OCI-LY7 (cell line): ENCODE measurements around the gene MACROD2. TPM values are rescaled to one million over a fixed set of nuclear protein-coding genes. Genes with fewer than 3 reads are reported as not detected.

ENCODE experiments used
- BruUV-seq: library from RNA; stranded (reverse); fragments of 400-500 nt; replicated peaks from 2 replicates; lab custom pipeline; 2021; lab: Mats Ljungman, UMichigan
- CTCF ChIA-PET: fragments of 300-600 bp; sonication (Branson Sonifier 250); formaldehyde crosslinking; loops from one replicate; lab custom pipeline; 2022; ENCODE audit warnings: antibody characterized with exemption; ENCODE audit not compliant: unreplicated experiment; lab: Charles Lee
- POLR2A ChIA-PET: fragments of 300-600 bp; sonication (Branson Sonifier 250); formaldehyde crosslinking; loops from one replicate; lab custom pipeline; 2022; ENCODE audit warnings: antibody characterized with exemption; lab: Charles Lee
- DNase-seq: peaks from one replicate; pipeline ENCODE4 v3.0.0-alpha.2; 2015; ENCODE audit warnings: low spot score
- H2AFZ ChIP-seq: fragments of 200-600 bp; sonication (generic), shearing (Covaris generic); 2 replicates; pipeline ENCODE4 v1.6.1; 2014; ENCODE audit warnings: mild to moderate bottlenecking, antibody characterized with exemption, low read length, moderate library complexity
- H3K27ac ChIP-seq: fragments of 200-600 bp; sonication (generic); 2 replicates; pipeline ENCODE4 v1.5.1; 2014; ENCODE audit warnings: mixed run types, low read depth, mild to moderate bottlenecking, moderate library complexity, low read length, inconsistent platforms; ENCODE audit not compliant: poor library complexity, severe bottlenecking
- H3K36me3 ChIP-seq: fragments of 200-600 bp; sonication (generic); 2 replicates; pipeline ENCODE4 v1.6.1; 2014; ENCODE audit warnings: mild to moderate bottlenecking, antibody characterized with exemption, low read length, moderate library complexity, mixed read lengths; ENCODE audit not compliant: insufficient read depth
- H3K4me1 ChIP-seq: fragments of 200-600 bp; sonication (generic); 2 replicates; pipeline ENCODE4 v1.5.1; 2014; ENCODE audit warnings: mild to moderate bottlenecking, low read length; ENCODE audit not compliant: insufficient read depth, poor library complexity, severe bottlenecking
- H3K4me2 ChIP-seq: fragments of 200-600 bp; sonication (generic); 2 replicates; pipeline ENCODE4 v1.6.1; 2014; ENCODE audit warnings: mild to moderate bottlenecking, low read length
- H3K4me3 ChIP-seq: fragments of 200-600 bp; sonication (generic); 2 replicates; pipeline ENCODE4 v1.5.1; 2014; ENCODE audit warnings: mild to moderate bottlenecking, low read depth, low read length; ENCODE audit not compliant: poor library complexity, severe bottlenecking
- H3K79me2 ChIP-seq: fragments of 200-600 bp; sonication (generic); 2 replicates; pipeline ENCODE4 v1.6.1; 2016; ENCODE audit warnings: low read depth, mild to moderate bottlenecking, low read length, moderate library complexity, mixed read lengths; ENCODE audit not compliant: insufficient read depth
- H3K9me2 ChIP-seq: fragments of 200-600 bp; sonication (generic); 2 replicates; pipeline ENCODE4 v1.6.1; 2016; ENCODE audit warnings: mild to moderate bottlenecking, low read length, mixed read lengths; ENCODE audit not compliant: insufficient read depth
- H3K9me3 ChIP-seq: fragments of 200-600 bp; sonication (generic); 2 replicates; pipeline ENCODE4 v1.6.1; 2014; ENCODE audit warnings: mild to moderate bottlenecking, mixed run types, low read length, mixed read lengths
- H4K20me1 ChIP-seq: fragments of 200-600 bp; sonication (generic); 2 replicates; pipeline ENCODE4 v1.6.1; 2014; ENCODE audit warnings: mild to moderate bottlenecking, antibody characterized with exemption, low read length, moderate library complexity, mixed read lengths; ENCODE audit not compliant: insufficient read depth
- EZH2phosphoT487 ChIP-seq: fragments of 200-600 bp; sonication (generic); IDR thresholded peaks from 2 replicates; pipeline ENCODE4 v1.6.1; 2018; ENCODE audit warnings: low read depth, borderline replicate concordance, mild to moderate bottlenecking, mixed run types, antibody characterized with exemption, low read length, moderate library complexity, mixed read lengths
- intact Hi-C: fragments of 100-400 bp; cut with micrococcal nuclease; formaldehyde crosslinking; loops from one replicate; pipeline ENCODE4 v1.10.0; 2022; ENCODE audit not compliant: unreplicated experiment
- total RNA-seq, 2 experiments: library from RNA; depleted of rRNA in 1 of 2; stranded (reverse); fragments of >200 nt in 1 of 2; shearing (Covaris generic) in 1 of 2; gene quantifications; 2 replicates each; pipeline ENCODE4 v1.2.3, GENCODE V29; 2014 to 2022
- TF ChIP-seq, protein P1 (sequence below): fragments of 200-600 bp; sonication (generic); conservative IDR thresholded peaks from 2 replicates; pipeline ENCODE4 v1.5.1; 2014; ENCODE audit warnings: mild to moderate bottlenecking, antibody characterized with exemption, low read length, moderate library complexity, mixed read lengths

MACROD2 gene
- total RNA-seq, 2 experiments from 2014 or later: 0.09 to 4.5 TPM

DNA sequence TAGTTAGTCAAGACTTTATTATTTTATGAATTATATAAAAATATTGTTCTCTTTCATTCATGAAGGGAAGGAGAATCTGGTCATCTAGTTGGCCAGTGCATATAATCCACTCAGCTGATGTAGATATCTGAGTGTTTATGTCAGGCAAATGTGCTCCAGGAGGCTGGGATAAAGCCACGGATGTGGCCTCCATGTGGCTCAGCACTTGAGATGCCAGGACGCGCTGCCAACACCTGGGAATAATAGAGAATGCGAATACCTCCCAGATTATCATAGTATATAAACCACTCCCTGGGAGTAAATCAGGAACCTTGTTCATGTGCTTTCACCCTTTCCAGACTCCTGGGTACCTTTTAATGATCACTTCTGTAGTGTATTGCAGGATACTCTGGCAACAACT lies 1571.9 kb downstream of the MACROD2 start:
- TF ChIP-seq, protein P1, sequence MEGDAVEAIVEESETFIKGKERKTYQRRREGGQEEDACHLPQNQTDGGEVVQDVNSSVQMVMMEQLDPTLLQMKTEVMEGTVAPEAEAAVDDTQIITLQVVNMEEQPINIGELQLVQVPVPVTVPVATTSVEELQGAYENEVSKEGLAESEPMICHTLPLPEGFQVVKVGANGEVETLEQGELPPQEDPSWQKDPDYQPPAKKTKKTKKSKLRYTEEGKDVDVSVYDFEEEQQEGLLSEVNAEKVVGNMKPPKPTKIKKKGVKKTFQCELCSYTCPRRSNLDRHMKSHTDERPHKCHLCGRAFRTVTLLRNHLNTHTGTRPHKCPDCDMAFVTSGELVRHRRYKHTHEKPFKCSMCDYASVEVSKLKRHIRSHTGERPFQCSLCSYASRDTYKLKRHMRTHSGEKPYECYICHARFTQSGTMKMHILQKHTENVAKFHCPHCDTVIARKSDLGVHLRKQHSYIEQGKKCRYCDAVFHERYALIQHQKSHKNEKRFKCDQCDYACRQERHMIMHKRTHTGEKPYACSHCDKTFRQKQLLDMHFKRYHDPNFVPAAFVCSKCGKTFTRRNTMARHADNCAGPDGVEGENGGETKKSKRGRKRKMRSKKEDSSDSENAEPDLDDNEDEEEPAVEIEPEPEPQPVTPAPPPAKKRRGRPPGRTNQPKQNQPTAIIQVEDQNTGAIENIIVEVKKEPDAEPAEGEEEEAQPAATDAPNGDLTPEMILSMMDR: no peak
- TF ChIP-seq EZH2phosphoT487: no peak
- no peak overlapping the region for H3K4me3 ChIP-seq
- no peak overlapping the region for H3K27ac ChIP-seq
- BruUV-seq: no TSS peak
- H2AFZ ChIP-seq: no peak overlapping the region
- no peaks in the 10 kb centered on the region for H3K9me2 ChIP-seq
- ChIA-PET CTCF (no interaction called here), POLR2A (no interaction called here)
- no peak overlapping the region for H3K4me2 ChIP-seq
- no peaks in the 10 kb centered on the region for H4K20me1 ChIP-seq
- no peaks in the 10 kb centered on the region for H3K4me1 ChIP-seq
- no peak for DNase-seq
- H3K9me3 ChIP-seq: no peaks in the 10 kb centered on the region
- H3K36me3 ChIP-seq: no peaks in the 10 kb centered on the region
- intact Hi-C loops: no loop called here
- no peaks in the 10 kb centered on the region for H3K79me2 ChIP-seq

DNA sequence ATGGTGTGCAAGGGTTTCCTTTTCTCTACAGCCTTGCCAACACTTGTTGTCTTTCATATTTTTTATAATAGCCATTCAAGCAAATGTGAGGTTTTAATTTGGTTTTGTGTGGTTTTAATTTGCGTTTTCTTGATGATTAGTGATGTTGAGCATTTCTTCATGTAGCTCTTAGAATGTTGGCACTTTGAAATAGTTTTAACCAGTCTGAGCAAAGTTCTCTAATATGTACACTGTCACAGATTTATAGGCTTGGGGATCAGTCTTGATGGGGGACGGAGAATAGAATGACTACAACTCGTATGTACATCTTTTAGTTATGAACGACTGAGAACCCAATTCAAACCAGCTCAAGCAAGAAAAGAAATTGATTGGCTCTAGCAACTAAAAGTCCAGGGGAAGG lies 1574.8 kb downstream of the MACROD2 start:
- intact Hi-C loops: no loop called here
- no TSS peak for BruUV-seq
- Histone ChIP-seq H3K4me3 (no peak overlapping the region), H3K27ac (no peak overlapping the region), H3K36me3 (no peaks in the 10 kb centered on the region), H4K20me1 (no peaks in the 10 kb centered on the region), H3K79me2 (no peaks in the 10 kb centered on the region), H3K4me1 (no peaks in the 10 kb centered on the region), H3K9me3 (no peaks in the 10 kb centered on the region), H3K9me2 (no peaks in the 10 kb centered on the region), H3K4me2 (no peak overlapping the region), H2AFZ (no peak overlapping the region)
- POLR2A ChIA-PET: no interaction called here
- TF ChIP-seq EZH2phosphoT487: no peak
- TF ChIP-seq, protein P1: no peak
- no peak for DNase-seq
- CTCF ChIA-PET: no interaction called here

DNA sequence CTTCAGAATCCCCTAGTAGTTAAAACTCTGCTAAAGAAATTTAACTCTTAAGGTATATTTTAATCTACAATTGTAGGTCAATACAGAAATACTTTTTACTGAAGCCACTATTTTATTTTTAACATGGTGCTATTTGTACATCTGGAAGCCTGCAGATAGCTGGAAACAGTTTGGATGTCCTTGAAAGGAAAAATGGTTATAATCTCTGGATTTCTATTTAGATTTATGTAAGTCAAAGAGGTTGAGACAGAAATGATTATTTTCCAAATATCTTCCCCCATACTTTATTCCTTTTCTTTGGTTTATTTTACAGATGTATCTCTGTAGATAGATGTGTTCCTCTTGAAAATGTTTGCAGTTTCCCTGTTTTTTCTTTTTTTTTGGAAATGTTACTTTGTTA lies 1575.7 kb downstream of the MACROD2 start:
- CTCF ChIA-PET: no interaction called here

More for the DNA sequence above, 1575.7 kb downstream of the MACROD2 start:
- BruUV-seq: no TSS peak
- H3K9me3 ChIP-seq: no peaks in the 10 kb centered on the region
- no peak overlapping the region for H3K4me3 ChIP-seq
- no peaks in the 10 kb centered on the region for H3K9me2 ChIP-seq
- POLR2A ChIA-PET: no interaction called here
- no peak overlapping the region for H2AFZ ChIP-seq
- H3K27ac ChIP-seq: no peak overlapping the region
- H3K4me1 ChIP-seq: no peaks in the 10 kb centered on the region
- H3K36me3 ChIP-seq: no peaks in the 10 kb centered on the region
- no peak overlapping the region for H3K4me2 ChIP-seq
- intact Hi-C loops: no loop called here
- no peaks in the 10 kb centered on the region for H4K20me1 ChIP-seq
- H3K79me2 ChIP-seq: no peaks in the 10 kb centered on the region
- no peak for DNase-seq
- TF ChIP-seq, protein P1: no peak
- no peak for TF ChIP-seq EZH2phosphoT487
